Measurements from ENCODE around the gene PFDN5. TPM values are rescaled to one million over a fixed set of nuclear protein-coding genes. Genes with fewer than 3 reads are reported as not detected.

Gene PFDN5
- polyA plus RNA-seq, 1 experiment: 965 TPM

Other genes starting within 250 kb of the PFDN5 start
- 27.2 and 73.9 TPM in 2 replicates for gene TNS2, start 245.5 kb upstream of the PFDN5 start, polyA plus RNA-seq (2011; rRNA removed)
- gene SPRYD3, start 216.2 kb upstream of the PFDN5 start, polyA plus RNA-seq (2011; rRNA removed): 34.8 and 48.0 TPM in 2 replicates
- 460 and 860 TPM in 2 replicates for gene IGFBP6, start 197.9 kb upstream of the PFDN5 start, polyA plus RNA-seq (2011; rRNA removed)
- gene SOAT2, start 192.1 kb upstream of the PFDN5 start, polyA plus RNA-seq (2011; rRNA removed): 0.16 and 0.34 TPM in 2 replicates
- gene ZNF740, start 114.8 kb upstream of the PFDN5 start, polyA plus RNA-seq (2011; rRNA removed): 15.7 and 16.8 TPM in 2 replicates
- 27.3 and 30.7 TPM in 2 replicates for gene CSAD, start 114.6 kb upstream of the PFDN5 start, polyA plus RNA-seq (2011; rRNA removed)
- 0.59 and 0.63 TPM in 2 replicates for gene ITGB7, start 88.3 kb upstream of the PFDN5 start, polyA plus RNA-seq (2011; rRNA removed)
- 41.7 and 63.9 TPM in 2 replicates for gene RARG, start 63.3 kb upstream of the PFDN5 start, polyA plus RNA-seq (2011; rRNA removed)
- 3.0 and 7.3 TPM in 2 replicates for gene ESPL1, start 27.2 kb upstream of the PFDN5 start, polyA plus RNA-seq (2011; rRNA removed)
- gene MYG1, start 4.2 kb downstream of the PFDN5 start, polyA plus RNA-seq (2011; rRNA removed): 49.7 and 78.3 TPM in 2 replicates
- gene AAAS, start 26.1 kb downstream of the PFDN5 start, polyA plus RNA-seq (2011; rRNA removed): 53.3 and 84.3 TPM in 2 replicates
- gene SP7, start 40.8 kb downstream of the PFDN5 start, polyA plus RNA-seq (2011; rRNA removed): not detected in 2 replicates
- 44.4 and 58.2 TPM in 2 replicates for gene SP1, start 84.6 kb downstream of the PFDN5 start, polyA plus RNA-seq (2011; rRNA removed)
- not detected in 2 replicates for gene AMHR2, start 128.3 kb downstream of the PFDN5 start, polyA plus RNA-seq (2011; rRNA removed)
- gene PRR13, start 146.2 kb downstream of the PFDN5 start, polyA plus RNA-seq (2011; rRNA removed): 66.4 and 73.2 TPM in 2 replicates
- gene PCBP2, start 156.6 kb downstream of the PFDN5 start, polyA plus RNA-seq (2011; rRNA removed): 267 and 268 TPM in 2 replicates
- gene MAP3K12, start 203.9 kb downstream of the PFDN5 start, polyA plus RNA-seq (2011; rRNA removed): 43.9 and 61.2 TPM in 2 replicates
- 33.9 and 44.9 TPM in 2 replicates for gene TARBP2, start 205.7 kb downstream of the PFDN5 start, polyA plus RNA-seq (2011; rRNA removed)
- not detected in 2 replicates for gene NPFF, start 211.9 kb downstream of the PFDN5 start, polyA plus RNA-seq (2011; rRNA removed)